PFSK-1 (cell line): ENCODE results near the gene KPTN. TPM values are rescaled to one million over a fixed set of nuclear protein-coding genes. Genes with fewer than 3 reads are reported as not detected.

ENCODE experiments used
- FOXP2 ChIP-seq: optimal IDR thresholded peaks from 2 replicates; pipeline ENCODE3; 2011; ENCODE audit warnings: borderline replicate concordance, control low read depth, inconsistent platforms; ENCODE audit not compliant: insufficient read depth; ENCODE audit errors: extremely low read length, extremely low read depth
- POLR2AphosphoS5 ChIP-seq: IDR thresholded peaks from 2 replicates; pipeline ENCODE4 v1.6.1; 2012; ENCODE audit warnings: low read depth, mild to moderate bottlenecking, control low read depth, low read length, moderate library complexity
- SIN3A ChIP-seq: IDR thresholded peaks from 2 replicates; pipeline ENCODE4 v1.6.1; 2012; ENCODE audit warnings: mild to moderate bottlenecking, low read length, moderate library complexity, borderline replicate concordance; ENCODE audit not compliant: insufficient read depth
- TAF1 ChIP-seq: IDR thresholded peaks from 2 replicates; pipeline ENCODE4 v1.6.1; 2012; ENCODE audit warnings: low read length, control low read depth, borderline replicate concordance; ENCODE audit not compliant: insufficient read depth
- polyA plus RNA-seq: library from polyadenylated mRNA; unstranded; fragments of >200 nt; gene quantifications from one replicate; pipeline ENCODE4 v1.2.1, GENCODE V29; 2012; ENCODE audit warnings: low read depth, missing spikeins; ENCODE audit not compliant: insufficient read length
- TF ChIP-seq, protein P1 (sequence below), 2 experiments: IDR thresholded peaks; 2 replicates each; pipeline versions ENCODE4 v1.6.1 to v1.8.0; 2011 to 2012; ENCODE audit warnings: low read depth in 2 of 2, low read length in 2 of 2, control low read depth in 1 of 2, inconsistent platforms in 1 of 2, mild to moderate bottlenecking in 1 of 2, moderate library complexity in 1 of 2; ENCODE audit not compliant: insufficient read depth in 1 of 2

Gene KPTN
- 31.1 TPM for polyA plus RNA-seq

GRCh38 chr19:47483800-47484690, at the start of gene KPTN:
KPTN (minus strand) TSS chr19:47484219; CDS start chr19:47484160, 59 bp downstream.
- TF ChIP-seq TAF1 (peak; percentile 78; the same call in 1 of the 2 replicates), POLR2AphosphoS5 (peak; percentile 70), SIN3A (no peak), FOXP2 (peak; percentile 74)
- TF ChIP-seq, protein P1, sequence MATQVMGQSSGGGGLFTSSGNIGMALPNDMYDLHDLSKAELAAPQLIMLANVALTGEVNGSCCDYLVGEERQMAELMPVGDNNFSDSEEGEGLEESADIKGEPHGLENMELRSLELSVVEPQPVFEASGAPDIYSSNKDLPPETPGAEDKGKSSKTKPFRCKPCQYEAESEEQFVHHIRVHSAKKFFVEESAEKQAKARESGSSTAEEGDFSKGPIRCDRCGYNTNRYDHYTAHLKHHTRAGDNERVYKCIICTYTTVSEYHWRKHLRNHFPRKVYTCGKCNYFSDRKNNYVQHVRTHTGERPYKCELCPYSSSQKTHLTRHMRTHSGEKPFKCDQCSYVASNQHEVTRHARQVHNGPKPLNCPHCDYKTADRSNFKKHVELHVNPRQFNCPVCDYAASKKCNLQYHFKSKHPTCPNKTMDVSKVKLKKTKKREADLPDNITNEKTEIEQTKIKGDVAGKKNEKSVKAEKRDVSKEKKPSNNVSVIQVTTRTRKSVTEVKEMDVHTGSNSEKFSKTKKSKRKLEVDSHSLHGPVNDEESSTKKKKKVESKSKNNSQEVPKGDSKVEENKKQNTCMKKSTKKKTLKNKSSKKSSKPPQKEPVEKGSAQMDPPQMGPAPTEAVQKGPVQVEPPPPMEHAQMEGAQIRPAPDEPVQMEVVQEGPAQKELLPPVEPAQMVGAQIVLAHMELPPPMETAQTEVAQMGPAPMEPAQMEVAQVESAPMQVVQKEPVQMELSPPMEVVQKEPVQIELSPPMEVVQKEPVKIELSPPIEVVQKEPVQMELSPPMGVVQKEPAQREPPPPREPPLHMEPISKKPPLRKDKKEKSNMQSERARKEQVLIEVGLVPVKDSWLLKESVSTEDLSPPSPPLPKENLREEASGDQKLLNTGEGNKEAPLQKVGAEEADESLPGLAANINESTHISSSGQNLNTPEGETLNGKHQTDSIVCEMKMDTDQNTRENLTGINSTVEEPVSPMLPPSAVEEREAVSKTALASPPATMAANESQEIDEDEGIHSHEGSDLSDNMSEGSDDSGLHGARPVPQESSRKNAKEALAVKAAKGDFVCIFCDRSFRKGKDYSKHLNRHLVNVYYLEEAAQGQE (IDR thresholded peaks at IDR 0.05; ENCODE audit: insufficient read depth in 1 of 2, low read depth in 2 of 2, low read length in 2 of 2), result peak in 1 of 2 experiments; percentile 55; a peak in 1 of 4 replicates

- TF ChIP-seq SIN3A, result no peak
- TF ChIP-seq, protein P1 (IDR thresholded peaks at IDR 0.05; ENCODE audit: insufficient read depth in 1 of 2, low read depth in 2 of 2, low read length in 2 of 2), result no peak
- no peak for TF ChIP-seq TAF1
Measured at GRCh38 chr19:47531640-47532387, 47.8 kb upstream of the KPTN start.

DNA sequence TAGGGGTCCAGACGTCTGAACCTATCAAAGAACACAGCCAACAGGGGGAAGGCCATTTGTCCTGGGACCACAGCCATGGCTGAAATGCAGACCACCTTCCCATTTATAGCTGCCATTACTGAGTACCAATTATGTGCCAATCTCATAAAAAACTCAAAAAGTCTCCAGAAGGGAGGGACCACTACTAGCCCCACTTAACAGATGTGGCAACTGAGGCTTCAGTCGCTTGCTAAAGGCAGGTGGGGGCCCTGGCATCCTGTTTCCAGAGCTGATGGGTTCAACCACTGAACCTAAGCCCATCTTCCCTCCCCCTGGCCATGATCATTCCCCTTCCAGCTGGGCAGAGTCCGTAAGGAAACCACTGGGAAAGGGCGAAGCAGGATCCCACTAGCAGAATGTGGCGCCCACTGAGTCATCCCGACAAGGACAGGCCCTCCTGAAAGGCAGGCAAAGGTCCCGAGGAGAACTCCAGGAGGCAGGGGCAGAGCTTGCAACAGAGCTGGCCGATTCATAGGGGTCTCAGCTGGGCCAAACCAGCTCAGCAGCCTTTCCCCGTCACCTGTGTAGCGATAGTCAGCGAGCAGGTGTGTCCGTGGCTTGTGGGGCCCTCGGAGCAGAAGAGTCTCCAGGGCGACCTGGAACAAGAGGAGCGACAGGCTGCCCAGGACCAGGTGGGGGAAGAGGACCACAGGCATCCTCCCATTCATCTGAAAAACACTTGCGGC, 45.2 kb upstream of the KPTN start:
- TF ChIP-seq FOXP2 (no peak), TAF1 (no peak), POLR2AphosphoS5 (no peak), SIN3A (no peak)
- TF ChIP-seq, protein P1 (IDR thresholded peaks at IDR 0.05; ENCODE audit: insufficient read depth in 1 of 2, low read depth in 2 of 2, low read length in 2 of 2), result no peak

DNA sequence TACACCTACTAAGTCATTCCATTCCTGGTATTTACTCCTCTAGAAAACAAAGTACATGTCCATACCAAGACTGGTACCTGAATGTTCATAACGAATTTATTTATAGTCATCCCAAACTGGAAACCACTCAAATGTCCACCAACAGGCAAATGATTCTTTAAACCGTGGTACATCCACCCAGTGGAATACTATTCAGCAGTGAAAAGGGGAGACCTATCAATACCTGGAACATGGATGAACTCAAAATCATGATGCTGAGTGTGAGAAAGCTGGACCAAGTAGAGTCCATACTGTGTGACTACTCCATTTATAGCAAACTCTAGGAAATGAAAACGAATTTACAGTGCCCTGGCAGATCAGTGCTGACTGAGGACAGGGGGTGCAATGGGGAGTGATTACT, 42.8 kb upstream of the KPTN start:
- TF ChIP-seq, protein P1 (IDR thresholded peaks at IDR 0.05; ENCODE audit: insufficient read depth in 1 of 2, low read depth in 2 of 2, low read length in 2 of 2), result no peak
- TF ChIP-seq POLR2AphosphoS5 (no peak), TAF1 (no peak), SIN3A (no peak), FOXP2 (no peak)
